DND-41 (cell line): ENCODE data around the gene ZFPM1.

Experiments
- ATAC-seq: fragments of 200-7000 bp; cut with Tn5 transposase; 3 replicates; pipeline ENCODE4 v1.9.1; 2021; ENCODE audit warnings: low read depth; ENCODE audit not compliant: insufficient read depth
- DNase-seq: peaks from one replicate; pipeline ENCODE4 v3.0.0-alpha.2; 2020
- H2AFZ ChIP-seq: 2 replicates; pipeline ENCODE4 v1.6.0; 2012; ENCODE audit warnings: low read depth, low read length
- H3K27ac ChIP-seq: 2 replicates; pipeline ENCODE4 v1.5.1; 2012; ENCODE audit warnings: low read length, inconsistent platforms
- H3K27me3 ChIP-seq: fragments of 200-600 bp; sonication (generic); 2 replicates; pipeline ENCODE4 v1.6.0; 2012; ENCODE audit warnings: low read length, mild to moderate bottlenecking, inconsistent platforms; ENCODE audit not compliant: insufficient read depth, poor library complexity
- H3K36me3 ChIP-seq: 2 replicates; pipeline ENCODE4 v1.5.1; 2012; ENCODE audit warnings: low read length, inconsistent platforms; ENCODE audit not compliant: insufficient read depth
- H3K4me1 ChIP-seq: 2 replicates; pipeline ENCODE4 v1.5.1; 2012; ENCODE audit warnings: mild to moderate bottlenecking, low read length; ENCODE audit not compliant: insufficient read depth
- H3K4me2 ChIP-seq: 2 replicates; pipeline ENCODE4 v1.6.0; 2012; ENCODE audit warnings: mild to moderate bottlenecking, moderate library complexity, low read length, inconsistent platforms; ENCODE audit not compliant: insufficient read depth
- H3K4me3 ChIP-seq, 2 experiments: fragments of 200-600 bp in 1 of 2; shearing (Covaris generic) in 1 of 2; 2 replicates each; pipeline ENCODE4 v1.5.1; 2012 to 2016; ENCODE audit warnings: inconsistent platforms in 2 of 2, low read length in 2 of 2, mild to moderate bottlenecking in 2 of 2, low read depth in 1 of 2, moderate library complexity in 1 of 2
- H3K79me2 ChIP-seq: 2 replicates; pipeline ENCODE4 v1.6.0; 2012; ENCODE audit warnings: low read length, inconsistent platforms; ENCODE audit not compliant: insufficient read depth
- H3K9ac ChIP-seq: 2 replicates; pipeline ENCODE4 v1.6.0; 2012; ENCODE audit warnings: low read depth, mild to moderate bottlenecking, inconsistent platforms, low read length, moderate library complexity
- H3K9me3 ChIP-seq: 2 replicates; pipeline ENCODE4 v1.5.1; 2012; ENCODE audit warnings: low read length, moderate library complexity, mild to moderate bottlenecking, inconsistent platforms; ENCODE audit not compliant: insufficient read depth, severe bottlenecking
- H4K20me1 ChIP-seq: 2 replicates; pipeline ENCODE4 v1.6.0; 2012; ENCODE audit warnings: low read length; ENCODE audit not compliant: insufficient read depth
- CTCF ChIP-seq: IDR thresholded peaks from 2 replicates; pipeline ENCODE4 v1.5.1; 2012; ENCODE audit warnings: borderline replicate concordance, low read length, moderate library complexity, mild to moderate bottlenecking; ENCODE audit not compliant: poor library complexity, severe bottlenecking; ENCODE audit errors: extremely low read depth
- EZH2 ChIP-seq: IDR thresholded peaks from 3 replicates; pipeline ENCODE4 v1.6.1; 2012; ENCODE audit warnings: borderline replicate concordance, low read depth, mild to moderate bottlenecking, moderate library complexity, low read length, inconsistent platforms; ENCODE audit not compliant: severe bottlenecking

The ZFPM1 gene

GRCh38 chr16:88438084-88438870, 14.8 kb upstream of the ZFPM1 start:
- no peaks in the 10 kb centered on the region for H3K79me2 ChIP-seq
- no peak overlapping the region for H3K4me3 ChIP-seq
- no peaks in the 10 kb centered on the region for H3K27me3 ChIP-seq
- H4K20me1 ChIP-seq: peaks cover 14% of the 10 kb centered on the region
- no peaks in the 10 kb centered on the region for H3K9me3 ChIP-seq
- DNase-seq: no peak
- peaks cover 4% of the 10 kb centered on the region; the same call in 1 of the 2 replicates for H3K4me1 ChIP-seq
- no peak overlapping the region for H3K4me2 ChIP-seq
- no peaks in the 10 kb centered on the region for H3K36me3 ChIP-seq
- H2AFZ ChIP-seq: no peak overlapping the region
- TF ChIP-seq CTCF: no peak
- no peak for TF ChIP-seq EZH2
- H3K9ac ChIP-seq: no peak overlapping the region
- no peak overlapping the region for H3K27ac ChIP-seq
- no peak for ATAC-seq

GRCh38 chr16:88439016-88439415, 14.1 kb upstream of the ZFPM1 start:
- TF ChIP-seq EZH2 (no peak), CTCF (no peak)
- Histone ChIP-seq H3K9ac (no peak overlapping the region), H3K27me3 (no peaks in the 10 kb centered on the region), H4K20me1 (peaks cover 19% of the 10 kb centered on the region), H3K79me2 (no peaks in the 10 kb centered on the region), H3K27ac (no peak overlapping the region), H3K4me2 (no peak overlapping the region), H3K4me1 (peaks cover 5% of the 10 kb centered on the region; the same call in 1 of the 2 replicates), H3K9me3 (no peaks in the 10 kb centered on the region), H2AFZ (no peak overlapping the region), H3K36me3 (no peaks in the 10 kb centered on the region), H3K4me3 (no peak overlapping the region)
- no peak for ATAC-seq
- no peak for DNase-seq

GRCh38 chr16:88439706-88440105, 13.4 kb upstream of the ZFPM1 start:
- H3K9me3 ChIP-seq: no peaks in the 10 kb centered on the region
- no peaks in the 10 kb centered on the region for H3K27me3 ChIP-seq
- no peak overlapping the region for H3K4me3 ChIP-seq
- no peak overlapping the region for H3K4me2 ChIP-seq
- peaks cover 19% of the 10 kb centered on the region for H4K20me1 ChIP-seq
- no peak overlapping the region for H2AFZ ChIP-seq
- DNase-seq: no peak
- no peak for ATAC-seq
- H3K4me1 ChIP-seq: peaks cover 5% of the 10 kb centered on the region; the same call in 1 of the 2 replicates
- TF ChIP-seq EZH2 (no peak), CTCF (no peak)
- no peaks in the 10 kb centered on the region for H3K36me3 ChIP-seq
- H3K9ac ChIP-seq: no peak overlapping the region
- H3K27ac ChIP-seq: no peak overlapping the region
- no peaks in the 10 kb centered on the region for H3K79me2 ChIP-seq
